CD4-positive, alpha-beta T cell treated with Interferon gamma for 1 hour (primary cell): ENCODE results near the gene FAM168A.

Source experiments
- DNase-seq: peaks from one replicate; pipeline ENCODE4 v3.0.0-alpha.2; 2020

The FAM168A gene

DNA sequence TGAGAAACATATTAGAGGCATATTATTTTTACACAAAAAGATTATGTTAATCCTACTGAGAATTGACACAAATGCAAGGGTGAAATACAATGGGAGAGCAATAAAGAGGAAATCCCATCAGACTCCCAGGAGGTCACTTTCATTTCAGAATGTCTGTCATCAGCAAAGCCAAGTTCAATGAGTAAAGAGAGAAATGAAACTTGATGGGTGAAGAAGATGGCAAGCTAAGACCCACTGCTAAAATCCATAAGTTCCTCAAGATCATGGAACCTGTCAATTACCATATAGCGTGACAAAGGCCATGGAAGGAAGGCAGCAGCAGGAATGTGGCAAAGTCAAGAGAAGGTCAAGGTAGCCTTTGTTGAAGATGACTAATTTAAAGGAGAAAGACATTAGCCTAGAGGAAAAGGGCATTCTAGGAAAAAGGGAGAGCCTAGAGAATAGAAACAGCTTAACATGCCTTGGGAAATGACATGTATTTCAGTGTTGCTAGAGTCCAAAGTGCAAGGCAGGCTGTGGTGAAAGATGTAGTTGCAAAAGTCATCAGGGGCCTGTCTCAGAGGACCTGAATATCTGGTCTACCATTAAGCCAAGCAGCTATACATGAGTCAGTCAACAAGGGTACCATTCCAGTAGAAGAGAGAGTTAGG lies 43.1 kb downstream of the FAM168A start:
- no peak for DNase-seq

- no peak for DNase-seq
Observed at GRCh38 chr11:73553266-73553665, 44.6 kb downstream of the FAM168A start.

DNA sequence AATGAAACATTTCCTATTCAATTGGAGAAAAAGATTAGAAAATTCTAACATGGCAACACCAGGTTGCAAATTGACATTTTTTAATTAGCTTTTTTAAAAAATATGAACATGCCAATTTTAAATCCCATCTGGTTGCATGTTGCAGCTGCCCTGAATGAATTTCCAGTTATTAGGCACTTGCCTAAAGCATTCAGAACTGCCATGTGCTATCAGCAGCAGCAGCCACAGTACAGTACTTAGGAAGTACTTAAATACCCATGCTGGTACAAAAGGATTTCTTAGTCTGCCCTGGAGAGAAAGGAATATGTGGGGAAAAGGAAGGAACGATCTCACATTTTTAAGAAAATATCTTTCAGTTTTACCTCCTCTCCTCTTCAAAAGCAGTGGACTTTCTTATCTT lies 46.2 kb downstream of the FAM168A start:
- DNase-seq: no peak

GRCh38 chr11:73549376-73549775 lies 48.5 kb downstream of the FAM168A start:
- DNase-seq: no peak

GRCh38 chr11:73547706-73548595 lies 50.0 kb downstream of the FAM168A start:
- no peak for DNase-seq

- no peak for DNase-seq
Observed at GRCh38 chr11:73542175-73542574, 55.7 kb downstream of the FAM168A start.

- no peak for DNase-seq
Observed at GRCh38 chr11:73539506-73540084, 58.3 kb downstream of the FAM168A start.

- DNase-seq: no peak
Observed at GRCh38 chr11:73538381-73538872, 59.5 kb downstream of the FAM168A start.

- DNase-seq: no peak
Observed at GRCh38 chr11:73537969-73538368, 59.9 kb downstream of the FAM168A start.

- no peak for DNase-seq
Observed at GRCh38 chr11:73536961-73537360, 61.0 kb downstream of the FAM168A start.

- no peak for DNase-seq
Observed at GRCh38 chr11:73532310-73532709, 65.6 kb downstream of the FAM168A start.

DNA sequence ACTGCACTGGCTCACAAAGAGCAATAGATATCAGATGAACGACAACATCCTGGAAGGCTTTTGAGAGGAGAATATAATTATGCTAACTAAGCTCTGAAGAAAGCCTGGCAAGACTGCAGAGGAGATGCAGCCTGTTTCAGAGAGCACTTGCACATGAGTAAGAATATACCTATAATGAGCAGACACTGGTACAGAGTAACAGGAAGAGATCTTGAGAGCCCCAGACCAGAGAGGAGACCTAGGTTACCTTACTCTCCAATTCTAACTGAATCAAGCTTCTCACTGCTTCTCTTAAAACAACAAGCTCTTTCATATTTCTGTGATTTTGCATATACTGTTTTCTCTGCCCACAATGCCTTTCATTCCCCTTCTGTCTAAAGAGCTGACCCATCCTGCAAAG lies 66.5 kb downstream of the FAM168A start:
- no peak for DNase-seq

- no peak for DNase-seq
Observed at GRCh38 chr11:73530109-73530508, 67.8 kb downstream of the FAM168A start.

GRCh38 chr11:73529204-73529530 lies 68.7 kb downstream of the FAM168A start:
- no peak for DNase-seq

- no peak for DNase-seq
Observed at GRCh38 chr11:73528483-73529203, 69.3 kb downstream of the FAM168A start.

GRCh38 chr11:73528013-73528412 lies 69.9 kb downstream of the FAM168A start:
- no peak for DNase-seq

DNA sequence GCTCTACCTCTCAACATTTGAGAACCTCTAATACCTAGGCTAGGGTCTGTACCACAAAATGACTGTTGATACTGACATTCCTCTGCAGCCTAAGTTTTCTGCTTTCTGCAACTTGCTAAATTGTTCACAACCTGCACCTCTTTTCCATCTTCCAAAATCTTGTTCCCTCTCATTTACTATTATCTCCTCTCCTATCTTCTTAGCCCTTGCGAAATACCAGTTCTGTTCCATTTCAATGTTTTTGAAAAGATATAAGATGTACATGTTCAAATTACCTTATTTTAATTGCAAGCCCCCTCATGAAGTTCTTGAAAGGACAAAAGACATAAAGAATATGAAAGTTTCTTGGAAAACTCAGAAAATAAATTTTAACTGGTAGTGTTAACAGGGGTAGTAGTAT lies 72.3 kb downstream of the FAM168A start:
- no peak for DNase-seq

- no peak for DNase-seq
Observed at GRCh38 chr11:73524774-73525173, 73.1 kb downstream of the FAM168A start.

DNA sequence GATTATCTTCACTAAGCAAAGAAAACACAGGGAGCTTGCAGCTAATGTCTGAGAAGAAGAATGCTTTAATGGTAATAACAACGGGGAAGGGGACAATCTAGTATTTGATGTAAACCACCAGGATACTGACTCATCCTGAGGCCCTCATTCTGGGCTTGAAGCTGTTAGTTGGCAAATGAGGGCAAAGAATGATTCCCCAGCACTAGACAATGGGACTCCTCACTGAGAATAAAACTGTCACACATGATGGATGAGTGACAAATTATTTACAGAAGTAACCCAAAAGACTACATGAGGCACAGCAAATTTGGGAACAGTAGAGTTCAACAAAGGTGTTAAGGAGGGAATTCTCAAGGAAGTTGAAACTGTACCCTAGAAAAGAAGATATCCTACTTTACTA lies 76.3 kb downstream of the FAM168A start:
- no peak for DNase-seq

DNA sequence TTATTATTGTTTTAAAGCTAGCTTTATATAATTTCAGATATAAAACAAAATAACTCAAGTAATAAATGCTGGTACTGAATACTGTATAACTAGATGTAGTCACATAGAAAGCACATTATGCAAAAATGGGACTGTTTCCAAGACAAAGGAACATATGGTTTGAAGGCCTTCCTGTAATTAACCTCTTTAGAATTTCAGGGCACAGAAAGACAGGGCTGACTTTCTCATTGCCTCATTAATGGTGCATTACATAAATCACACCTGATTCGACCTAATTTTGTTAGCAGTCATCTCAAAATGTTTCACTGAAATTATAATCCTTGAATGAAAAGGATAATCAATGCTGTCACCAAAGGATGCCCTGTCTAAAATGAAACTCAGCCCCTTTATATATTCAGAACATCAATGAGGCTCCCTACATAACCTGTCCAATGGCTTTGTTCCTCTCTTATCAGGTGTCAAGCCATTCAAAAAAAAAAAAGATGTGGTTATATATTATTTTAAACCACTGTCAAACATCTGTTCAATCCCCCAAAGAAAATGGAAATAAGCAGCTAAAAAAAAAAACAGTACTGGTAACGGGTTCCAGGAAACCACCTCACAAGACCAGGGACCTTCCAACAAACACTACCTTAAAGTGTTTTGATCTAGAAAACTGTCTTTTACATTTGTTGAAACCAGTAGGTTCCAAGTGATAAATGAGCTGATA lies 77.4 kb downstream of the FAM168A start:
- DNase-seq: no peak

DNA sequence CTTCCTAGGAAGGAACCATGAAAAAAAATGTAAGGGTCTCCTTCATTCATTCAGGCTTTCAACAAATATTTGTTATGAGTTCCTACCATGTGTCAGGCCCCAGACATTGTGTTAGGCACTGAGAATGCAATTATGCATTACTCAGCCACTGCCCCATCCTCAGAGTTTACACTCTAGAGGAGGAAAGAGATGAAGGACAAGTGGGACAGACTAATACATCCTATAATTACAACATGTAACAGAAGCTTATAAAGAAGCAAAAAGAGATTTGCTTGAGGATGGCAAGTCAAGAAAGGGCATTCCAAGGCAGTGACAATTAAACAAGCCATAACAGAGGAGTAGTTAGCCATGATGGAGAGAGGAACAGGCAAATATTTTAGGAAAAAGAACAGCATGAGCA lies 78.6 kb downstream of the FAM168A start:
- DNase-seq: no peak

DNA sequence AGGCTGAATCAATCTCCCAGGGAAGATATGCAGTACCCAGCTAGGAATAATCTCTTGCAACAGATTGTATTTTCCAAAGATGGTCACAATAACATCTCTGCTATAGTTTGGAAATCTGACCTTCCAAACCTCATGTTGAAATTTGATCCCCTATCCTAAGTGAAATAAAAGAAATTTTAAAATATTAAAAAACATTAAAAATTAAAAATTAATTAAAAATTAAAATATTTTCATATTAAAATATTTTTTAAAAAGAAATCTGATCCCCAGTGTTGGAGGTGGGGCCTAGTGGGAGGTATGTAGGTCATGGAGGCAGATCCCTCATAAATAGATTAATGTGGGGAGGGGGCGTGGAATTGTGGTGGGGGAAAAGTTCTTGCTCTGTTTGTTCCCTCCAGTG lies 79.7 kb downstream of the FAM168A start:
- DNase-seq: no peak

- DNase-seq: no peak
Observed at GRCh38 chr11:73516080-73516479, 81.8 kb downstream of the FAM168A start.
